Lung microvascular endothelial cell (primary cell): ENCODE measurements around the gene TENT4A. TPM values are rescaled to one million over a fixed set of nuclear protein-coding genes. Genes with fewer than 3 reads are reported as not detected.

Experiments used
- DNase-seq, 2 donors: peaks; one replicate each; pipeline versions ENCODE4 v3.0.0 to v3.0.0-alpha.2; 2010; ENCODE audit warnings: low read depth in 2 of 2
- total RNA-seq: library from RNA; depleted of rRNA; stranded (reverse); fragments of >200 nt; gene quantifications from 2 replicates; pipeline ENCODE4 v1.2.1, GENCODE V29; 2014

TENT4A gene
- total RNA-seq, 1 donor from 2014 or later, result 8.1 TPM

DNA sequence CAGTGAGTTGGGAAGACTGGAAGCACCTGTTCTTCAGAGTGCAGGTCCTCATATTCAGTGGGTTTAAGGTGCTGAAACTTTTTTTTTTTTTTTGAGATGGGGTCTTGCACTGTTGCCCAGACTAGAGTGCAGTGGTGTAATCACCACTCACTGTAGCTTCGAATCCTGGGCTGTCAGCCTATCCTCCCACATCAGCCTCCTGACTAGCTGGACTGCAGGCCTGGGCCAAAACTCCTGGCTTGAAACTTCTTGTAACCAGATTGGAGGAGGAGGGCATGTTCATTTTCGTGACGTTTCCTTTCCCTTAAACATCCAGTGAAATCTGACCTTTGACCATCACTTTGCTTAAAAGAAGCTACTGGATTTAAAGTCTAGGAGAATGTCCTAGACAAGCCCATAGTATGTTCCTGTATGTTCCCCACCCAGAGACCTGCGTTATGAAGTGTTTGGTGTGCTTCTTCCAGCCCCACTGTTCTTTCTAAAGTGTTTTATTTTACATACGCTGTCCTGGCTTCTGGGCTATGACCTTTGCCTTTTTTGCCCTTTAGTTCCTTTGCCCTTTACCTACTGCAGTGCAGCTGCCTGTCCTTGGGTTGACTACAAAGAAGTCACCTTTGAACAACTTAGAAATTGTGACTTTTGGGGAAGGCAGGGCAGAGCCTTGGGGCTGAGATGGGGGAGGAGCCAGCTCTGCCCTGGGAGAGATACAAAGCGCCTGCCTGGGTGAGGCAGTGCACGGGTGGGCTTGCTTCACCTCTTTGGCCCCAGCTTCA is 18.4 kb downstream of the TENT4A start:
- peak in 1 of 2 donors; percentile 21 for DNase-seq

- peak; percentile 57 to 87 for DNase-seq
Observed at GRCh38 chr5:6732634-6733410, 19.6 kb downstream of the TENT4A start.

DNA sequence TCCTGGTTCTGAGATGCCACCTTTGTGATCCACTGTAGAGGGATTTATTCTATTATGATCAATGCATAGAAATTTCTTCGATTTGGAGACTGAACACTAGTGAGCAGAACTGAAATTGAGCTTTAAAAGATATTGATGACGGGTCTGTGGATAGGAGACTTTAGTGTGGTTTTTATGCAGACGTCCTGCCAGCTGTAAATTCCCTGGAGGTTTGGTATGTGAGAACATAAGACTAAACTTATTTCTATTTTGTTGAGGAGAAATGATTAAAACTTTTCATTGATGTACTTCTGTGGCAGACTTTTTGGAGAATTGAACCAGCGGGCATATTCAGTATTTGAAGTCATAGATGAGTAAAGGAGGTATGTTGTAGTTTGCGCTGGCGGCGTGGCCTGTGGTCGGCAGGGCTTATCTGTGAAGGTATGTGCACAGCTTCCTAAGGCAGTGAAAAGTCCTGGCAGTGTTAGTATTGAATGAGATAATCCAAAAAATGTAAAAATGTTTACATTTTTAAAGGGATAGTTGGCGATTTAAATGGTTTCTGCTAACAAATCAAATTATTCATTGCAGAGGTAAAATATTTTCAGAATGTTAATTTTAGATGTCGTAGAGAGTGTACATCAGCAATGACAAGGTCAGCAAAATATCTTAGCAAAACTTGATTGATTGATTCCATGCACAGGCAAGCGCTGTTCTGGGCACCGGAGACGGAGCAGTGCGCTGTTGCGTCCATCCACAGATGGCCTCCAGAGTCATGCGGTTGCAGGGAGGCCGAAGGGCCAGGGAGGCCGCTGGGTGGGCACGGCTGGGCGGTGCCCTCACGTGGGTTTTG is 20.4 kb downstream of the TENT4A start:
- DNase-seq, result no peak

DNA sequence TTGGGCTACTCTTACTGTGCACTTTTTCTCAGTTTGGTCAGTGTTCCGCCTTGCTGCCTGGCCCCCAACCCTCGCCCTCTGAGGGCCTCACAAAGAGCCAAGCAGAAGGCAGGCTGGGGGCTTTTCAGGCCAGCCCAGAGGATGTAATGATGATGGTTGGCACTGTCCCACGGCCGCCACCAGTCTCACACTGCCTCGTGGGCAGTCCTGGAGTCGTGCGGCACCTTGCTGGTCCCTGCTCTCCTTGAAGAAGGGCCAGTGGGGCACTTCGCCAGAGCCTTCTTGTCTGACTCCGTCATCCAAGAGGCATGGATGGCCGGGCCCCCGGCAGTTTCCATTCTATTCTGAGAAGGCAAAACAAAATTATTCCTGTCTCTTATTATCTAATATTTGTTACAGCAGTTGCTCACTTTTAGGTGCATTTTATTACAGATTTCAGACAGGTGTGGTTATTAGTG is 21.0 kb downstream of the TENT4A start:
- DNase-seq, result no peak

DNA sequence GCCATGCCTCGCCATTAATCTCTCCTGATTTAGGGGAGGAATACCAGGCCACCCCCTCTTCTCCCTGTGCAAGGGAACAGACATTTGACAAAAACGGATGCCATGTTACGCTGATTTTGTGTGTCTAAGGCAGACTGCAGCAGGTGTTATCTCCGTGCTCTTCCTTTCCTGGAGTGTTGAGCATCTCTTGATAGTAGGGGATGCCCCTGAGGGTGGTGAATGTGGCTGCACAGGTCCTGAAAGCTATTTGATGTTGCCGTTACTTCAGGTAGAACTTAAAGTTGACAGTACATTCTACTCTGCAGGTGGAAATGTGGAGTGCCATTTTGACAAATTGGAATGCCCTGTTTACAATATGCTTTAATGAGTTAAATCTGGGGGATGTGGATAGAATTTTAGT is 21.5 kb downstream of the TENT4A start:
- DNase-seq, result no peak

DNA sequence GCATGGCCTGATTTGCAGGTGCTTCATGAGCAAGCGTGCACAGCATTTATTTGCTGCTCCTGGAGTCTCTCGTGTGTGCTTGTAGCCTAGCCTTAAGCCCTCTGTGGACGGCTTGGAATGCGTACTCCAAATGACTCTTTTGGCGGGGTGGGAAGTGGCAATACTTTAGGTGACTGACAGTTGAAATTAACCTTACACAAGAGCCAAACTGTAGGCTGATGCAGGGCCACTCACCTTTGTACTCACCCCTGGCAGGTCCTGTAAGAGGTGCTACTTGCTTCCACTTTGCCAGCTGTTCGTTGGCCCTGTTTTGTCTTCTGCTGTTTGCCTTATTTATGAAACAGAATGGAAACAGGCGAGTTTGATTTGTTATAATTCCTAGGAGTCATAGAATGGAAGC is 22.9 kb downstream of the TENT4A start:
- no peak for DNase-seq

DNA sequence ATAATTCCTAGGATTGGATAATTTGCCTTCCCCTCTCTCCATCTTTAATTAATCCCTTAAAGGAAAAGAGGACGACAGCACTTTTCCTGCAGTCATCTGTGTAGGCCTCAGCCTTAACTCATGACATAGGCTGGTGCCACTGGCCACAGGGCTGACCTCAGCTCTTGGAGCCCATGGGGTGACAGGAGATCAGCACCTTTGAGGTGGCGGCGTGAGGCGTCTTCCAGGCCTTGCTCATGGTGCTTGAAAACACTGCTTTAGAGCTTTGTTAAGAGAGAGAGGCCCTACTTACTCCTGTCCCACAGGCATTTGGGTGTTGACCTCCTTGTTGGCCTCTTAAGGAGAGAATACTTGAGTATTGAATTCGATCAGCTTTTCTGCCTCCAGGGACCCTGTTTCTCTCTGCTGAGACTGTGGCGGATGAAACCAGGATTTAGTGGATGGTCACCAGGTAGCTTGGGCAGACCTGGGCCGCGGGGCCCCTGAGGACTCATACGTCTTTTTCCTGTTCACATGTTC is 23.4 kb downstream of the TENT4A start:
- DNase-seq, result no peak

DNA sequence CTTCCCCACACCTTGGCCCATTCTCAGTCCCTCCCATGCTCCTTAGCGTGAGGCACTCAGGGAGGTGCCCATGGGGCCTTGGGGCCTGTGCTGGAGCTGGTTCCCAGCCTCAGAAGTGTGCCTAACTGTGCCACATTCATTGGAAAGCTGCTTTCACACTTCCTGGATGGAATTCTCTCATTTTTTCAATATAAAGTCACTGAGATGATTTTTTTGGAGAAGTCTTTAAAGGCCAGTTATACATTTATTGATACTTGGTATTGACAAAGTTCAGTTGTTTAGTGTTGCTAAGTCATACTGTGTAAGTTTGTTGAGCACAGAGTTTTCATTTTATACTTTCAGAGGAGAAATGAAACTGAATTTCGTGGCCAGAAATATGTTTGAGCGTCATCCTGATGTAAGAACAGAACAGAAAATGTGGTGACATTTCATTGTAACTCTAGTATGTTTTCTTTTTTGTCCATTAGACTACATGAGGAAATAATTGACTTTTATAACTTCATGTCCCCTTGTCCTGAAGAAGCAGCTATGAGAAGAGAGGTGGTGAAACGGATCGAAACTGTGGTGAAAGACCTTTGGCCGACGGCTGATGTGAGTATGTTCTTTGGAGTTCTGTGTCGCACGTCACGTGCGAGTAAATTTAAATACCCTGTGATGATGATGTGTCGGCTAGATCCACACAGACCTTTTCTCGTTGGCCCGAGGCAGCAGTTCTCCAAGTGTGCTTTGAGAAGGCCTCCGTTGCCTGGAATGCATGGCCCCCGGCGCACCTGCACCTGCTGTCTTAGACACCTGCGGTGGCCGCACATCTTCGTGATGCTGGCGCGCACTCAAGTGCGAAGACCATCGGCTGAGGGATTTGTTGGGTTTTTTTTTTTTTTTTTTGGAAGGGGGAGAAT is 24.1 kb downstream of the TENT4A start:
- no peak for DNase-seq

DNA sequence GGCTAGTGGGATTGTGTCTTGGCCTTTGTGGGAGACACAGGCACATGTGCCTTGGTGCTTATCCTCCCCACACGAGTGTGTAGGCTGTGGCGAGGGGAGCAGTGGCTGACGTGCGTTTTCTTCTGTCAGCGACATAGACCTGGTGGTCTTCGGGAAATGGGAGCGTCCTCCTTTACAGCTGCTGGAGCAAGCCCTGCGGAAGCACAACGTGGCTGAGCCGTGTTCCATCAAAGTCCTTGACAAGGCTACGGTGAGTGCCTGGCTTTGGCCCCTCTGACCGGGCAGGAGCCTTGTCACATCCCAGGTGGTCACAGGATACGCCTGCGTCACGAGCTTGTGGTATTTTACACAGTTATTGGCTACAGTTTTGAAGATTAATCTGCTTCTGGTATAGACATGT is 26.4 kb downstream of the TENT4A start:
- no peak for DNase-seq

- no peak for DNase-seq
Observed at GRCh38 chr5:6740586-6741150, 27.4 kb downstream of the TENT4A start.

GRCh38 chr5:6742081-6742758 is 29.0 kb downstream of the TENT4A start:
- no peak for DNase-seq

DNA sequence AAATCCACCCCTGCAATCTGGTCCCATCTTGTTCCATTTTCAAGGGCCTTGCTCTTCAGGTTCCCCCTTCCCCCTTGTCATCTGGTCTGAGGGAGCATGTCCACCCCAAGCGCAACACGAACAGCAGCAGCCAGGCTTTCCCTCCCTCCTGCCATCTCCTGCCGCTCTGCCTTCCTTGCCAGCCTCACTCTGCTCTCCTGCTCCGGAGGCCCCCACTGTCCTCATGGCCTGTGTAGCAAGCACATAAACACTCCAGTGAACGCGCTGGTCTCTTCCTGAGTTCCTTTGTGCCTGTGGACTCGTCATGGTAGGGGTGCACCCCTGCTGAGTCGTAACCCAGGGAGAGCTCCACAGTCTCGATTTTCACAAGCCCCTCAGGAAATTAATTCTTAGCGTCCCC is 29.9 kb downstream of the TENT4A start:
- DNase-seq, result no peak

DNA sequence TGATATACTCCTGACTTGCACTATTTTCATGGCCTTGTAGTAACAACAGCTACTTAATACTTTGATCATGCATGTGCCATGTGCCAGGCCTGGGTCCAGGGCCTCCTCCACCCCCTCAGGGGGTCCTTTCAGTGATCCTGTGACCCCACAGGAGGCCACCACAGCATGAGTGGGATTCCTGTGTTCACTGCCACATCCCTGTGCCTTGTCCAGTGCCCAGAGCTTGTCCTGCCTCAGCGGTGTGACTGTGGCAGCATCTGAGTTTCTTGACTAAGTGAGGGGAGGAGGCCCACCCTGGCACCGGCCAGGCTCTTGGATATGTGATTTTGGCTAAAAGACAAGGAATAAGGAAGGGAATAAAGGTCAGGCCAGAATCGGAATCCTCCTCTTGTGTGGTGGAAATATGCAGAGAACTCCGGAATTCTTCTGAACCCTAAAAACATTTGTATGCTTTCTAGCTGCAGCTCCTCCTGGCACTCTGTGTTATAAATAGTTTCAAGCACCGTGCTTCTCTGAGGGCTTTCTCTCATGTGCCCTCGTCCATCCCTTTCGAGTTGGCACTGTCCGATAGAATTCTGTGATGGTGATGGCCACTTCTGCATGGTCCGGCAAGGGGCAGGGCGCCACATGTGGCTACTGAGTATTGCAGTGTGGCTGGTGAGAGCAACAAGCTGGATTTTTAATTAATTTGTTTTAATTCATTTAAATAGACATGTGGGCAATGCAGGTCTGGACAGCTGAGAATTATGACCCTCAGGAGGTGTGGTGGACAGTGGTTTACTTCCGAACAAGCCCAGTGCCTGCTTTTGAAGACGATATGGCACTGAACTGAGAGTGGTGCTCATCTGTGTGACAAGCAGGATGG is 31.8 kb downstream of the TENT4A start:
- no peak for DNase-seq

- peak; percentile 78 to 87 for DNase-seq
Observed at GRCh38 chr5:6745706-6746222, 32.5 kb downstream of the TENT4A start.

DNA sequence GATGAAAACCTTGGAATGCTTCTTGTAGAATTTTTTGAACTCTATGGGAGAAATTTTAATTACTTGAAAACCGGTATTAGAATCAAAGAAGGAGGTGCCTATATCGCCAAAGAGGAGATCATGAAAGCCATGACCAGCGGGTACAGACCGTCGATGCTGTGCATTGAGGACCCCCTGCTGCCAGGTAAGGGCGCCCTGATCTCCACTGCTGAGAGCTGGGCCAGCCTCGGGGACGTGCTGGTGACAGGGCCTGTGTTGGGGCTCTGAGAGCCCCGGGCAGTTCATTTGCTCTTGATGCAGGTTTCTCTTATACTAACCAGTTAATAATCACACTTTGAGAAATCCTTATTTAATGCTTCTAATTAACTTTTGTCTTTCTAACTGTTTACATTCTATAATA is 33.0 kb downstream of the TENT4A start:
- DNase-seq, result no peak

- no peak for DNase-seq
Observed at GRCh38 chr5:6747103-6747502, 33.9 kb downstream of the TENT4A start.

- DNase-seq, result no peak
Observed at GRCh38 chr5:6748142-6748541, 34.9 kb downstream of the TENT4A start.

GRCh38 chr5:6749026-6749716 is 35.9 kb downstream of the TENT4A start:
- no peak for DNase-seq
